Transverse colon (tissue), 4 donors: ENCODE measurements around the gene DPEP2. TPM values are rescaled to one million over a fixed set of nuclear protein-coding genes. Genes with fewer than 3 reads are reported as not detected.
"Not testable (repeated sequence)": the region's sequence is repeated elsewhere in the genome, so short reads cannot be mapped to it uniquely, and the experiment has no call there.

Source experiments
- DNase-seq: peaks from one replicate; pipeline ENCODE4 v3.0.0-alpha.2; 2019
- H3K27ac ChIP-seq, 4 donors: fragments of 200-600 bp; sonication (generic); 2 replicates each; pipeline ENCODE4 v1.5.1; 2016 to 2018; ENCODE audit warnings: inconsistent platforms in 4 of 4
- H3K27me3 ChIP-seq: fragments of 200-600 bp; sonication (generic); 2 replicates; pipeline ENCODE4 v1.5.1; 2017; ENCODE audit warnings: inconsistent platforms
- H3K36me3 ChIP-seq, 4 donors: fragments of 200-600 bp; sonication (generic); 2 replicates each; pipeline ENCODE4 v1.5.1; 2017 to 2019; ENCODE audit warnings: inconsistent platforms in 4 of 4
- H3K4me1 ChIP-seq, 4 donors: fragments of 200-600 bp; sonication (generic); 2 replicates each; pipeline ENCODE4 v1.5.1; 2017 to 2020; ENCODE audit warnings: inconsistent platforms in 4 of 4
- H3K4me3 ChIP-seq, 4 donors: fragments of 200-600 bp; sonication (generic); 1 replicate in 1 of 4; 2 replicates in 3 of 4; pipeline versions ENCODE4 v1.5.1 to v1.6.1; 2017 to 2019; ENCODE audit warnings: inconsistent platforms in 4 of 4
- H3K9me3 ChIP-seq, 2 donors: fragments of 200-600 bp; sonication (generic); 2 replicates each; pipeline ENCODE4 v1.5.1; 2017 to 2019; ENCODE audit warnings: inconsistent platforms in 2 of 2
- EP300 ChIP-seq: sonication (generic); formaldehyde crosslinking; IDR thresholded peaks from one replicate; pipeline ENCODE4 v1.6.1; 2017; ENCODE audit warnings: antibody characterized with exemption, low read depth
- POLR2A ChIP-seq: fragments of 450-650 bp; IDR thresholded peaks from one replicate; pipeline ENCODE4 v1.6.1; 2016; ENCODE audit warnings: antibody characterized with exemption, mild to moderate bottlenecking, moderate library complexity
- POLR2AphosphoS5 ChIP-seq, 3 donors: sonication (generic); formaldehyde crosslinking; IDR thresholded peaks; one replicate each; pipeline ENCODE4 v1.6.1; 2016; ENCODE audit warnings: antibody characterized with exemption in 3 of 3
- WGBS, 2 donors: methylation state at CpG; one replicate each; pipeline ENCODE4 v1.1.5; 2018; ENCODE audit warnings: low coverage in 1 of 2; 5-methylcytosine and 5-hydroxymethylcytosine counted together
- in situ Hi-C, 4 donors: fragments of 200-750 bp; cut with MboI; loops; one replicate each; pipeline versions ENCODE4 v1.15.0 to v1.15.1; 2017; ENCODE audit warnings: low sequenced_read_pairs in 3 of 4, low pct_ligation_motif_present in 1 of 4, low pct_unique_long_range_greater_than_20kb in 1 of 4
- intact Hi-C: fragments of 100-400 bp; cut with DNase I; formaldehyde crosslinking; loops from one replicate; pipeline ENCODE4 v1.15.1; 2023; ENCODE audit warnings: low total_unique reads
- total RNA-seq, 4 donors: library from RNA; depleted of rRNA; stranded (reverse); fragments of >200 nt; gene quantifications; one replicate each; pipeline ENCODE4 v1.1.0, GENCODE V29; 2016
- TF ChIP-seq, protein P1 (sequence below), 5 experiments: fragments of 200-600 bp in 3 of 5; fragments of 450-650 bp in 2 of 5; sonication (generic) in 3 of 5; IDR thresholded peaks; 1 replicate in 2 of 5; 2 replicates in 3 of 5; pipeline ENCODE4 v1.5.1; 2016 to 2017; ENCODE audit warnings: antibody characterized with exemption in 5 of 5, inconsistent platforms in 3 of 5, mild to moderate bottlenecking in 2 of 5, moderate library complexity in 1 of 5

The DPEP2 gene, protein sequence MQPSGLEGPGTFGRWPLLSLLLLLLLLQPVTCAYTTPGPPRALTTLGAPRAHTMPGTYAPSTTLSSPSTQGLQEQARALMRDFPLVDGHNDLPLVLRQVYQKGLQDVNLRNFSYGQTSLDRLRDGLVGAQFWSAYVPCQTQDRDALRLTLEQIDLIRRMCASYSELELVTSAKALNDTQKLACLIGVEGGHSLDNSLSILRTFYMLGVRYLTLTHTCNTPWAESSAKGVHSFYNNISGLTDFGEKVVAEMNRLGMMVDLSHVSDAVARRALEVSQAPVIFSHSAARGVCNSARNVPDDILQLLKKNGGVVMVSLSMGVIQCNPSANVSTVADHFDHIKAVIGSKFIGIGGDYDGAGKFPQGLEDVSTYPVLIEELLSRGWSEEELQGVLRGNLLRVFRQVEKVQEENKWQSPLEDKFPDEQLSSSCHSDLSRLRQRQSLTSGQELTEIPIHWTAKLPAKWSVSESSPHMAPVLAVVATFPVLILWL
- 1 to 10 TPM; 1.5 to 4.4 (median 1.5) TPM for total RNA-seq

DNA sequence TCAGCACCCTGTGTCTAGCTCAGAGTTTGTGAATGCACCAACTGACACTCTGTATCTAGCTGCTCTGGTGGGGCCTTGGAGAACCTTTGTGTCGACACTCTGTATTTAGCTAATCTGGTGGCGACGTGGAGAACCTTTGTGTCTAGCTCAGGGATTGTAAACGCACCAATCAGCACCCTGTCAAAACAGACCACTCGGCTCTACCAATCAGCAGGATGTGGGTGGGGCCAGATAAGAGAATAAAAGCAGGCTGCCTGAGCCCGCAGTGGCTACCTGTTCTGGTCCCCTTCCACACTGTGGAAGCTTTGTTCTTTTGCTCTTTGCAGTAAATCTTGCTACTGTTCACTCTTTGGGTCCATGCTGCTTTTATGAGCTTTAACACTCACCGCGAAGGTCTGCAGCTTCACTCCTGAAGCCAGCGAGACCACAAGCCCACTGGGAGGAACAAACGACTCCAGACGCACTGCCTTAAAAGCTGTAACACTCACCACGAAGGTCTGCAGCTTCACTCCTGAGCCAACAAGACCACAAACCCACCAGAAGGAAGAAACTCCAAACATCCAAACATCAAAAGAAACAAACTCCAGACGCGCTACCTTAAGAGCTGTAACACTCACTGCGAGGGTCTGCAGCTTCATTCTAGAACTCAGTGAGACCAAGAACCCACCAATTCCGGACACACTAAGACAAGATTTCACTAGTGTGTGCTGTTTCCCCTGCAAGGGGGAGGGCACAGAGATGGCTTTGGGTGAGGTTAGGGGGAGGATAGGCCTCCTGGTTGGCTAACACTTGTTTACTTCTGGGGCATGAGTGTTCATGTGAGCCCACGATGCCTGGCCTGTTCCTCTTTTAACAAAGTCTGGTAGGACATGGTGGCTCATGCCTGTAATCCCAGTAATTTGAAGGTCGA lies at the start of gene DPEP2:
Gene DPEP2 (minus strand): TSS at position 706 of the 910 bp plus-strand sequence. CDS start 6,272 bp downstream, outside the sequence.
- WGBS, 2 donors: 8 to 68% methylated on average over 2 to 18 of the region's 18 CpGs
- H3K36me3 ChIP-seq, H3K4me1 ChIP-seq, H3K27me3 ChIP-seq, intact Hi-C loops, H3K9me3 ChIP-seq: not testable (repeated sequence)
- in situ Hi-C loops: loop anchor here in 1 of 4 donors (10.0 kb wide), 1 partner anchor 46 kb away; no protein-coding TSS in a partner anchor
- peak within 1 kb of the TSS; percentile 61 to 69 (median 66) for H3K27ac ChIP-seq
- DNase-seq: peak; percentile 33
- peak in 2 of 3 donors; percentile 22 to 55 for TF ChIP-seq POLR2AphosphoS5 (IDR thresholded peaks at IDR 0.05)
- peak; percentile 50 for TF ChIP-seq POLR2A
- H3K4me3 ChIP-seq: peak within 1 kb of the TSS in 1 of 4 donors; percentile 32

DNA sequence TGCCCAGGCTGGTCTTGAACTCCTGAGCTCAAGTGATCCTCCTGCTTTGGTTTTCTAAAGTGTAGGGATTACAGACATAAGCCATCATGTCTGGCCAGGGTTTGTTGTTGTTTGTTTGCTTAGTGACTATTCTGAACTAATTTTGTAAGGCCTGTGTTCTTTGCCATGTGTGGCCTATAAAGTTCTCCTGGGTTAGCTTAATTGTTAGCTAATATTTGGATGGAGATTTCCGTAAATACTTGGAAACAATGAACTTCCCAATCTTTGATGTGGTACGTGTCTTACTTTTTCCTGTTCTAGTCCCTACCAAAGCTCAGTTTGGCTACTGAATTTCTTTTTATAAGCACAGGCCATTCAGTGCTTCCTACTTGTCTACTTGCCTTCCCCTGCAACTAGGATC lies 48.7 kb upstream of the DPEP2 start:
- no peaks in the 10 kb centered on the region for H3K4me1 ChIP-seq
- no peak overlapping the region for H3K27ac ChIP-seq
- no peak for DNase-seq
- H3K27me3 ChIP-seq: no peaks in the 10 kb centered on the region
- in situ Hi-C loops: loop anchor here in 1 of 4 donors (10.0 kb wide), 1 partner anchor 53 kb away; the partner anchor contains the start of gene DPEP2
- H3K9me3 ChIP-seq: no peaks in the 10 kb centered on the region
- TF ChIP-seq POLR2A (no peak), EP300 (no peak), POLR2AphosphoS5 (IDR thresholded peaks at IDR 0.05) (no peak)
- TF ChIP-seq, protein P1, sequence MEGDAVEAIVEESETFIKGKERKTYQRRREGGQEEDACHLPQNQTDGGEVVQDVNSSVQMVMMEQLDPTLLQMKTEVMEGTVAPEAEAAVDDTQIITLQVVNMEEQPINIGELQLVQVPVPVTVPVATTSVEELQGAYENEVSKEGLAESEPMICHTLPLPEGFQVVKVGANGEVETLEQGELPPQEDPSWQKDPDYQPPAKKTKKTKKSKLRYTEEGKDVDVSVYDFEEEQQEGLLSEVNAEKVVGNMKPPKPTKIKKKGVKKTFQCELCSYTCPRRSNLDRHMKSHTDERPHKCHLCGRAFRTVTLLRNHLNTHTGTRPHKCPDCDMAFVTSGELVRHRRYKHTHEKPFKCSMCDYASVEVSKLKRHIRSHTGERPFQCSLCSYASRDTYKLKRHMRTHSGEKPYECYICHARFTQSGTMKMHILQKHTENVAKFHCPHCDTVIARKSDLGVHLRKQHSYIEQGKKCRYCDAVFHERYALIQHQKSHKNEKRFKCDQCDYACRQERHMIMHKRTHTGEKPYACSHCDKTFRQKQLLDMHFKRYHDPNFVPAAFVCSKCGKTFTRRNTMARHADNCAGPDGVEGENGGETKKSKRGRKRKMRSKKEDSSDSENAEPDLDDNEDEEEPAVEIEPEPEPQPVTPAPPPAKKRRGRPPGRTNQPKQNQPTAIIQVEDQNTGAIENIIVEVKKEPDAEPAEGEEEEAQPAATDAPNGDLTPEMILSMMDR (IDR thresholded peaks at IDR 0.05): no peak
- H3K36me3 ChIP-seq: peaks cover 0 to 9% (median 0%) of the 10 kb centered on the region in 4 donors
- intact Hi-C loops: no loop called here
- no peak overlapping the region for H3K4me3 ChIP-seq
- 84 to 100% methylated on average over 2 of the region's 2 CpGs for WGBS, 2 donors

DNA sequence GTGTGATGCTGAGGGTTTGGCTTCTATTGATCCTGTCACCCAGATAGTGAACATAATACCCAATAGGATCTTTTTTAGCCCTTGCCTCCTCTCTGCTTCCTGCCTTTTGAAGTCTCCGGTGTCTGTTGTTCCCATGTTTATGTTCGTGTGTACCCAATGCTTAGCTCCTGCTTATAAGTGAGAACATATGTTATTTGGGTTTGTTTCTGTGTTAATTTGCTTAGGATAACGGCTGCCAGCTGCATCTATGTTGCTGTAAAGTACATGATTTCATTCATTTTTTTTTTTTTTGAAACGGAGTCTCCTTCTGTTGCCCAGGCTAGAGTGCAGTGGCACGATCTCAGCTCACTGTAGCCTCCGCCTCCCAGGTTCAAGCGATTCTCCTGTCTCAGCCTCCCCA lies 46.8 kb upstream of the DPEP2 start:
- H3K4me1 ChIP-seq: no peaks in the 10 kb centered on the region
- TF ChIP-seq, protein P1 (IDR thresholded peaks at IDR 0.05): no peak
- TF ChIP-seq POLR2AphosphoS5 (IDR thresholded peaks at IDR 0.05) (no peak), EP300 (no peak), POLR2A (no peak)
- in situ Hi-C loops: loop anchor here in 1 of 4 donors (10.0 kb wide), 1 partner anchor 51 kb away; the partner anchor contains the start of gene DPEP2
- no peaks in the 10 kb centered on the region for H3K9me3 ChIP-seq
- no peaks in the 10 kb centered on the region for H3K27me3 ChIP-seq
- peaks cover 0 to 9% (median 0%) of the 10 kb centered on the region in 4 donors for H3K36me3 ChIP-seq
- intact Hi-C loops: no loop called here
- no peak for DNase-seq
- WGBS, 2 donors: 74 to 84% methylated on average over 3 to 7 of the region's 7 CpGs
- no peak overlapping the region for H3K27ac ChIP-seq
- no peak overlapping the region for H3K4me3 ChIP-seq

DNA sequence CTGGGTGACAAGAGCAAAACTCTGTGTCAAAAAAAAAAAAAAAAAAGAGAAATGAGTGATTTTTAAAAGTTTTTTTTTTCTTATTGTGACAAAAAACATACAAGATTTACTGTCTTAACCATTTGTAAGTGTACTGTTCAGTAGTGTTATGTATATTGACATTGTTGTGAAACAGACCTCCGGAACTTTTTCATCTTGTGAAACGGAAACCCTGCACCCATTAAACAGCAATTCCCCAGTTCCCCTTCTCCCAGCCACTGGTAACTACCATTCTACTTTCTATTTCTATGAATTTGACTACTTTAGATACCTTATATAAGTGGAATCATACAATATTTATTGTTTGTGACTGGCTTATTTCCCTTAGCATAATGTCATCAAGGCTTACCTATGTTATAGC lies 42.5 kb upstream of the DPEP2 start:
- in situ Hi-C loops: loop anchor here in 1 of 4 donors (10.0 kb wide), 1 partner anchor 47 kb away; the partner anchor contains the start of gene DPEP2
- WGBS, 2 donors: 85 to 90% methylated on average over 2 of the region's 2 CpGs
- H3K27ac ChIP-seq: no peak overlapping the region
- H3K4me3 ChIP-seq: no peak overlapping the region
- H3K4me1 ChIP-seq: no peaks in the 10 kb centered on the region
- no peak for TF ChIP-seq POLR2A
- TF ChIP-seq EP300: no peak
- no peak for TF ChIP-seq POLR2AphosphoS5 (IDR thresholded peaks at IDR 0.05)
- TF ChIP-seq, protein P1 (IDR thresholded peaks at IDR 0.05): no peak
- DNase-seq: no peak
- no peaks in the 10 kb centered on the region for H3K9me3 ChIP-seq
- H3K27me3 ChIP-seq: no peaks in the 10 kb centered on the region
- intact Hi-C loops: loop anchor here (5.0 kb wide), 1 partner anchor 224 kb away; no protein-coding TSS in a partner anchor
- peaks cover 0 to 3% (median 0%) of the 10 kb centered on the region in 4 donors for H3K36me3 ChIP-seq
